MCF 10A (cell line): ENCODE results near the gene CNNM3. TPM values are rescaled to one million over a fixed set of nuclear protein-coding genes. Genes with fewer than 3 reads are reported as not detected.

Source experiments
- BruUV-seq: library from RNA; stranded (reverse); fragments of 400-500 nt; replicated peaks from 2 replicates; lab custom pipeline; 2021; lab: Mats Ljungman, UMichigan
- CTCF ChIA-PET: fragments of 300-600 bp; sonication (Branson Sonifier 250); formaldehyde crosslinking; extraction: SDS; loops from one replicate; lab custom pipeline; 2021; ENCODE audit warnings: antibody characterized with exemption, inconsistent platforms; lab: Yijun Ruan, JAX
- POLR2A ChIA-PET: fragments of 300-600, 350-650 bp; sonication (Branson Sonifier 250); formaldehyde crosslinking; extraction: SDS; loops from one replicate; lab custom pipeline; 2020; ENCODE audit warnings: antibody characterized with exemption, inconsistent platforms; lab: Yijun Ruan, JAX
- DNase-seq: peaks from one replicate; pipeline ENCODE4 v3.0.0-alpha.2; 2018; ENCODE audit not compliant: unreplicated experiment
- H3K27ac Mint-ChIP-seq: one replicate; pipeline ENCODE4 v1.8.0; 2022; ENCODE audit warnings: mild to moderate bottlenecking, low read depth, mixed read lengths; ENCODE audit not compliant: unreplicated experiment
- H3K27me3 Mint-ChIP-seq: one replicate; pipeline ENCODE4 v1.8.0; 2022; ENCODE audit warnings: mixed read lengths; ENCODE audit not compliant: insufficient read depth, unreplicated experiment
- H3K36me3 Mint-ChIP-seq: one replicate; pipeline ENCODE4 v1.8.0; 2022; ENCODE audit warnings: mild to moderate bottlenecking, moderate library complexity, mixed read lengths; ENCODE audit not compliant: insufficient read depth, unreplicated experiment
- H3K4me1 Mint-ChIP-seq: one replicate; pipeline ENCODE4 v1.8.0; 2022; ENCODE audit warnings: mixed read lengths; ENCODE audit not compliant: insufficient read depth, unreplicated experiment
- H3K4me3 Mint-ChIP-seq: one replicate; pipeline ENCODE4 v1.8.0; 2022; ENCODE audit warnings: mild to moderate bottlenecking, moderate library complexity, mixed read lengths; ENCODE audit not compliant: unreplicated experiment
- H3K9me3 Mint-ChIP-seq: one replicate; pipeline ENCODE4 v1.8.0; 2022; ENCODE audit warnings: mixed read lengths; ENCODE audit not compliant: unreplicated experiment
- intact Hi-C: fragments of 100-400 bp; cut with micrococcal nuclease; formaldehyde crosslinking; loops from 2 replicates; pipeline ENCODE4 v1.14.1; 2022
- total RNA-seq: library from RNA; stranded (reverse); gene quantifications from 2 replicates; pipeline ENCODE4 v1.2.3, GENCODE V29; 2022
- TF ChIP-seq, protein P1 (sequence below): fragments of 200-600 bp; IDR thresholded peaks from one replicate; pipeline ENCODE4 v1.8.0; 2022; ENCODE audit warnings: antibody characterized with exemption, mild to moderate bottlenecking; ENCODE audit not compliant: unreplicated experiment

CNNM3 gene
- total RNA-seq, 1 experiment from 2014 or later, result 9.1 TPM

GRCh38 chr2:96867756-96868554 lies 51.9 kb downstream of the CNNM3 start:
- intact Hi-C loops, result loop anchor here (2.0 kb wide), 1 partner anchor 49 kb away; no protein-coding TSS in a partner anchor
- no peak for DNase-seq
- H3K4me1 Mint-ChIP-seq, result peaks cover 5% of the 10 kb centered on the region
- no peaks in the 10 kb centered on the region for H3K9me3 Mint-ChIP-seq
- POLR2A ChIA-PET, result interaction anchor here (1.2 to 4.6 kb wide), 6 partner anchors 10 to 245 kb away, joined by 7 to 53 read pairs (median 10); partner anchors contain the start of genes ANKRD36, ANKRD39 and CNNM3
- BruUV-seq, result TSS peak; percentile 66
- CTCF ChIA-PET, result interaction anchor here (0.6 to 5.8 kb wide), 12 partner anchors 10 to 334 kb away, joined by 3 to 30 read pairs (median 4); partner anchors contain the start of gene ANKRD39
- TF ChIP-seq, protein P1, sequence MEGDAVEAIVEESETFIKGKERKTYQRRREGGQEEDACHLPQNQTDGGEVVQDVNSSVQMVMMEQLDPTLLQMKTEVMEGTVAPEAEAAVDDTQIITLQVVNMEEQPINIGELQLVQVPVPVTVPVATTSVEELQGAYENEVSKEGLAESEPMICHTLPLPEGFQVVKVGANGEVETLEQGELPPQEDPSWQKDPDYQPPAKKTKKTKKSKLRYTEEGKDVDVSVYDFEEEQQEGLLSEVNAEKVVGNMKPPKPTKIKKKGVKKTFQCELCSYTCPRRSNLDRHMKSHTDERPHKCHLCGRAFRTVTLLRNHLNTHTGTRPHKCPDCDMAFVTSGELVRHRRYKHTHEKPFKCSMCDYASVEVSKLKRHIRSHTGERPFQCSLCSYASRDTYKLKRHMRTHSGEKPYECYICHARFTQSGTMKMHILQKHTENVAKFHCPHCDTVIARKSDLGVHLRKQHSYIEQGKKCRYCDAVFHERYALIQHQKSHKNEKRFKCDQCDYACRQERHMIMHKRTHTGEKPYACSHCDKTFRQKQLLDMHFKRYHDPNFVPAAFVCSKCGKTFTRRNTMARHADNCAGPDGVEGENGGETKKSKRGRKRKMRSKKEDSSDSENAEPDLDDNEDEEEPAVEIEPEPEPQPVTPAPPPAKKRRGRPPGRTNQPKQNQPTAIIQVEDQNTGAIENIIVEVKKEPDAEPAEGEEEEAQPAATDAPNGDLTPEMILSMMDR, result no peak
- peak overlapping the region; percentile 63 for H3K27ac Mint-ChIP-seq
- no peaks in the 10 kb centered on the region for H3K27me3 Mint-ChIP-seq
- H3K36me3 Mint-ChIP-seq, result peaks cover 5% of the 10 kb centered on the region
- H3K4me3 Mint-ChIP-seq, result peak overlapping the region; percentile 78

DNA sequence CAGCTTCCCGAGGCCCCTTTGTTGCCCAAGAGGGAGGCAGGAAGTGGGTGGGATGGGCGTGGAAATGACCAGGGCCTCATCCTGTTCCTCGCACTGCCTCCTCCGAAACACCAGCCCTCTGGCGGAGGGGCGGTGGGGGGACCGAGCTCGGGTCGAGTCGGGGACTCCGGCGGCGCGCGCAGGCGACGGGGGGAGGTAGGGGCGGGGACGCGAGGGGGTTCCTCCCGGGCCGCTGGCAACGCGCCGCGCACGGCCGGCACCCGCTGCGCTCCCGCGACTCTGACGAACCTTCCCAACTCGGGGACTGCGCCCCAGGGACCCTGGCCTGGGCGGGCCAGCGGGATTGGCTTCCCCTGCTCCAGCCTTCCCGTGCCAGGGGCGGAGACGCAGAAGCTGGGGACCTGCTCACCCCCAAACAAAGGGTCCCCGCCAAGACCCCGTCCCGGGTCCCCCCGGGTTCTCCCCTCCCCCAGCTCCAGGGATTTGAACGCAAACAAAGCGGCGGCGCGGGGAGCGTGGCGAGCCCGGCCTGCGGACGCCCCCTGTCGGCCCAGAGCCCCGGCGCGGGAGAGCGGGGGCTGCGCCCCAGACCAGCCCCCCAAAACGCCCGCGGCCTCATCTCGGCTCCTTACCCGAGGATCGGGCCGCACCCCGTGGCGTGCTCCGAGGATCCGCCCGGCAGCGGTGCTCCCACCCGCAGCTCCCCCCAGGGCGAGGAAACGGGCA lies 52.6 kb downstream of the CNNM3 start:
- no TSS peak for BruUV-seq
- TF ChIP-seq, protein P1, result peak; percentile 82
- ChIA-PET POLR2A (interaction anchor here (0.6 to 4.6 kb wide), 8 partner anchors 11 to 1781 kb away, joined by 3 to 53 read pairs (median 9); partner anchors contain the start of genes ANKRD36, ANKRD39 and CNNM3), CTCF (interaction anchor here (0.5 to 5.8 kb wide), 14 partner anchors 11 to 662 kb away, joined by 3 to 30 read pairs (median 4); partner anchors contain the start of gene ANKRD39)
- Mint-ChIP-seq H3K27ac (peak overlapping the region; percentile 63), H3K4me3 (peak overlapping the region; percentile 78), H3K9me3 (no peaks in the 10 kb centered on the region), H3K27me3 (no peaks in the 10 kb centered on the region), H3K36me3 (no peaks in the 10 kb centered on the region), H3K4me1 (peaks cover 5% of the 10 kb centered on the region)
- peak; percentile 87 for DNase-seq
- intact Hi-C loops, result loop anchor here (2.0 kb wide), 1 partner anchor 48 kb away; no protein-coding TSS in a partner anchor

DNA sequence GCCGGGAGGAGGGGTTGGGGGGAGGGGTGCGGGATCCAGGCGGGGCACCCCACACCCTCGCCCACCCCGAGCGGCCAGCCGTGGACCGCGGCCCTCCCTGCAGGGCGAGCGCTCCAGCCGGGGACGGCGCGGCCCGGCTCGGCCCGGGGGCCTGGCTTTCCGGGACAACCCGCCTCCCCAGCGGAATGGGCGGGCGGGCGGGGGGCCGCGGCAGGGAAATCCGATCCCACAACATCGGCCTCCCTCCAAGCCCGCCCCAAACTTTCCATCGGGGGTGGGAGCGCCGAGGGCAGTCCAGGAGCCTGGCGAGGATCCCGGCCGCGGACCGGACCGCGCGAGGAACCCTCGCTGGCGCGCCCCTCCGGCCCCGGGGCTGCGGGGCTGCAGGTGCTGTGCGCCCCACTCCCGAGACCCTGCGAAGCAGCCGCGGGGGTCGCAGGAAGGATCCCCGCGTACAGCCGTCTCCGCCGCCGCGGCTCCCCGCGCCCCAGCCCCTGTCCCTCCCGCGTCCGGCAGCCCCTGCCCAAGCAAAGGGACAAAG lies 53.3 kb downstream of the CNNM3 start:
- Mint-ChIP-seq H3K27ac (no peak overlapping the region), H3K9me3 (no peaks in the 10 kb centered on the region), H3K27me3 (no peaks in the 10 kb centered on the region), H3K4me1 (peaks cover 5% of the 10 kb centered on the region), H3K4me3 (peak overlapping the region; percentile 78), H3K36me3 (no peaks in the 10 kb centered on the region)
- peak; percentile 81 for DNase-seq
- TF ChIP-seq, protein P1, result peak; percentile 14
- ChIA-PET CTCF (interaction anchor here (0.6 to 5.8 kb wide), 7 partner anchors 11 to 108 kb away, joined by 3 to 30 read pairs (median 5); partner anchors contain the start of gene ANKRD39), POLR2A (interaction anchor here (0.6 to 4.6 kb wide), 8 partner anchors 12 to 1780 kb away, joined by 3 to 53 read pairs (median 8); partner anchors contain the start of genes ANKRD36, ANKRD39, CNNM3 and CNNM4)
- intact Hi-C loops, result loop anchor here (2.0 kb wide), 1 partner anchor 47 kb away; no protein-coding TSS in a partner anchor
- BruUV-seq, result no TSS peak
